ENCODE data around the gene HSD11B2.

GRCh38 chr16:67415872-67416793 lies 14.8 kb upstream of the HSD11B2 start, which contains the start of gene ZDHHC1:
- TF ChIP-seq CTCF (conservative IDR thresholded peaks at IDR 0.05; ENCODE audit: low read depth, low read length) (peak; percentile 59), EZH2phosphoT487 (IDR thresholded peaks at IDR 0.05; ENCODE audit: borderline replicate concordance, low read length) (no peak), EZH2 (IDR thresholded peaks at IDR 0.05; ENCODE audit: low read length, unreplicated experiment) (no peak)
